Measurements from ENCODE around the gene TMEM121. TPM values are rescaled to one million over a fixed set of nuclear protein-coding genes. Genes with fewer than 3 reads are reported as not detected.

The TMEM121 gene
- total RNA-seq, 2 experiments from 2014 or later = 9.7 to 10.2 TPM

- intact Hi-C loops (cut with micrococcal nuclease) = no loop called here
- no peaks in the 10 kb centered on the region for H3K27me3 Mint-ChIP-seq
- no peaks in the 10 kb centered on the region for H3K9me3 Mint-ChIP-seq
- H3K36me3 Mint-ChIP-seq = no peaks in the 10 kb centered on the region
- H3K4me3 Mint-ChIP-seq = no peak overlapping the region
- no peak overlapping the region for H3K27ac Mint-ChIP-seq
- H3K4me1 Mint-ChIP-seq (ENCODE audit: low read depth) = no peaks in the 10 kb centered on the region
- ChIA-PET CTCF (interaction anchor here (1.4 kb wide), 1 partner anchor 10 kb away, joined by 3 read pairs; no protein-coding TSS in a partner anchor), POLR2A (interaction anchor here (0.8 kb wide), 1 partner anchor 10 kb away, joined by 3 read pairs; no protein-coding TSS in a partner anchor)
- DNase-seq = no peak
These were observed 24.7 kb upstream of the TMEM121 start for GRCh38 chr14:105501504-105502291.

- no peaks in the 10 kb centered on the region for H3K36me3 Mint-ChIP-seq
- no peaks in the 10 kb centered on the region for H3K4me1 Mint-ChIP-seq (ENCODE audit: low read depth)
- H3K9me3 Mint-ChIP-seq = no peaks in the 10 kb centered on the region
- no peak overlapping the region for H3K27ac Mint-ChIP-seq
- no peak for DNase-seq
- intact Hi-C loops (cut with micrococcal nuclease) = no loop called here
- CTCF ChIA-PET = no interaction called here
- H3K4me3 Mint-ChIP-seq = no peak overlapping the region
- POLR2A ChIA-PET = no interaction called here
- H3K27me3 Mint-ChIP-seq = peaks cover 2% of the 10 kb centered on the region
These were observed 23.7 kb upstream of the TMEM121 start for GRCh38 chr14:105502446-105503295.

- H3K4me3 Mint-ChIP-seq = no peak overlapping the region
These were observed 23.1 kb upstream of the TMEM121 start for GRCh38 chr14:105503296-105503640.

GRCh38 chr14:105503935-105504692 is 22.3 kb upstream of the TMEM121 start:
- no peaks in the 10 kb centered on the region for H3K4me1 Mint-ChIP-seq (ENCODE audit: low read depth)
- H3K27me3 Mint-ChIP-seq = peaks cover 11% of the 10 kb centered on the region
- no peak overlapping the region for H3K4me3 Mint-ChIP-seq
- no peaks in the 10 kb centered on the region for H3K36me3 Mint-ChIP-seq
- no peak for DNase-seq
- intact Hi-C loops (cut with micrococcal nuclease) = no loop called here
- H3K27ac Mint-ChIP-seq = no peak overlapping the region
- CTCF ChIA-PET = no interaction called here
- no peaks in the 10 kb centered on the region for H3K9me3 Mint-ChIP-seq
- POLR2A ChIA-PET = no interaction called here

More at GRCh38 chr14:105503296-105503640, 23.1 kb upstream of the TMEM121 start:
- no peak overlapping the region for H3K27ac Mint-ChIP-seq
- peaks cover 6% of the 10 kb centered on the region for H3K27me3 Mint-ChIP-seq
- H3K4me1 Mint-ChIP-seq (ENCODE audit: low read depth) = no peaks in the 10 kb centered on the region
- H3K36me3 Mint-ChIP-seq = no peaks in the 10 kb centered on the region
- DNase-seq = no peak
- H3K9me3 Mint-ChIP-seq = no peaks in the 10 kb centered on the region
- ChIA-PET POLR2A (no interaction called here), CTCF (no interaction called here)
- intact Hi-C loops (cut with micrococcal nuclease) = no loop called here

GRCh38 chr14:105505101-105505500 is 21.3 kb upstream of the TMEM121 start:
- no peaks in the 10 kb centered on the region for H3K4me1 Mint-ChIP-seq (ENCODE audit: low read depth)
- intact Hi-C loops (cut with micrococcal nuclease) = no loop called here
- ChIA-PET CTCF (no interaction called here), POLR2A (no interaction called here)
- H3K9me3 Mint-ChIP-seq = no peaks in the 10 kb centered on the region
- no peaks in the 10 kb centered on the region for H3K36me3 Mint-ChIP-seq
- no peak for DNase-seq
- H3K27me3 Mint-ChIP-seq = peaks cover 11% of the 10 kb centered on the region
- H3K4me3 Mint-ChIP-seq = no peak overlapping the region
- no peak overlapping the region for H3K27ac Mint-ChIP-seq

GRCh38 chr14:105507247-105507646 is 19.1 kb upstream of the TMEM121 start:
- Mint-ChIP-seq H3K27me3 (peaks cover 22% of the 10 kb centered on the region), H3K9me3 (no peaks in the 10 kb centered on the region), H3K36me3 (no peaks in the 10 kb centered on the region), H3K4me3 (no peak overlapping the region), H3K27ac (no peak overlapping the region), H3K4me1 (ENCODE audit: low read depth) (no peaks in the 10 kb centered on the region)
- DNase-seq = no peak
- CTCF ChIA-PET = interaction anchor here (0.6 to 1.5 kb wide), 5 partner anchors 17 to 309 kb away, joined by 3 to 6 read pairs (median 3); no protein-coding TSS in a partner anchor
- intact Hi-C loops (cut with micrococcal nuclease) = no loop called here
- POLR2A ChIA-PET = interaction anchor here (0.6 to 0.8 kb wide), 3 partner anchors 15 to 107 kb away, joined by 3 to 4 read pairs (median 4); no protein-coding TSS in a partner anchor

GRCh38 chr14:105508069-105508468 is 18.3 kb upstream of the TMEM121 start:
- Mint-ChIP-seq H3K9me3 (no peaks in the 10 kb centered on the region), H3K4me3 (no peak overlapping the region), H3K27me3 (peaks cover 25% of the 10 kb centered on the region), H3K4me1 (ENCODE audit: low read depth) (no peaks in the 10 kb centered on the region), H3K36me3 (no peaks in the 10 kb centered on the region), H3K27ac (no peak overlapping the region)
- no peak for DNase-seq
- CTCF ChIA-PET = interaction anchor here (0.7 to 1.0 kb wide), 3 partner anchors 18 to 29 kb away, joined by 3 to 6 read pairs (median 3); no protein-coding TSS in a partner anchor
- POLR2A ChIA-PET = no interaction called here
- intact Hi-C loops (cut with micrococcal nuclease) = no loop called here

GRCh38 chr14:105508601-105509000 is 17.8 kb upstream of the TMEM121 start:
- H3K27me3 Mint-ChIP-seq = peaks cover 25% of the 10 kb centered on the region
- ChIA-PET POLR2A (no interaction called here), CTCF (no interaction called here)
- no peak for DNase-seq
- H3K36me3 Mint-ChIP-seq = no peaks in the 10 kb centered on the region
- intact Hi-C loops (cut with micrococcal nuclease) = no loop called here
- H3K4me3 Mint-ChIP-seq = no peak overlapping the region
- no peaks in the 10 kb centered on the region for H3K4me1 Mint-ChIP-seq (ENCODE audit: low read depth)
- H3K9me3 Mint-ChIP-seq = no peaks in the 10 kb centered on the region
- H3K27ac Mint-ChIP-seq = no peak overlapping the region

- intact Hi-C loops (cut with micrococcal nuclease) = no loop called here
- Mint-ChIP-seq H3K36me3 (peaks cover 2% of the 10 kb centered on the region), H3K9me3 (no peaks in the 10 kb centered on the region), H3K4me3 (no peak overlapping the region), H3K27me3 (peaks cover 33% of the 10 kb centered on the region), H3K27ac (no peak overlapping the region), H3K4me1 (ENCODE audit: low read depth) (no peaks in the 10 kb centered on the region)
- ChIA-PET POLR2A (no interaction called here), CTCF (interaction anchor here (1.2 to 1.3 kb wide), 2 partner anchors 36 to 147 kb away, joined by 3 to 4 read pairs; no protein-coding TSS in a partner anchor)
- DNase-seq = no peak
These were observed 9.3 kb upstream of the TMEM121 start for GRCh38 chr14:105517096-105517495.

GRCh38 chr14:105519946-105520698 is 6.3 kb upstream of the TMEM121 start:
- POLR2A ChIA-PET = no interaction called here
- Mint-ChIP-seq H3K27me3 (peaks cover 26% of the 10 kb centered on the region), H3K9me3 (no peaks in the 10 kb centered on the region), H3K4me3 (no peak overlapping the region), H3K27ac (no peak overlapping the region), H3K4me1 (ENCODE audit: low read depth) (no peaks in the 10 kb centered on the region), H3K36me3 (no peaks in the 10 kb centered on the region)
- intact Hi-C loops (cut with micrococcal nuclease) = loop anchor here (10.0 kb wide), 1 partner anchor 45 kb away; the partner anchor contains the start of gene CRIP2
- no peak for DNase-seq
- CTCF ChIA-PET = interaction anchor here (0.6 kb wide), 1 partner anchor 425 kb away, joined by 4 read pairs; no protein-coding TSS in a partner anchor

- H3K9me3 Mint-ChIP-seq = no peaks in the 10 kb centered on the region
- no peak overlapping the region for H3K27ac Mint-ChIP-seq
- DNase-seq = no peak
- H3K4me3 Mint-ChIP-seq = no peak overlapping the region
- peaks cover 4% of the 10 kb centered on the region for H3K27me3 Mint-ChIP-seq
- H3K36me3 Mint-ChIP-seq = no peaks in the 10 kb centered on the region
- ChIA-PET CTCF (no interaction called here), POLR2A (no interaction called here)
- intact Hi-C loops (cut with micrococcal nuclease) = loop anchor here (10.0 kb wide), 1 partner anchor 51 kb away; the partner anchor contains the start of gene CRIP2
- H3K4me1 Mint-ChIP-seq (ENCODE audit: low read depth) = peaks cover 16% of the 10 kb centered on the region
These were observed 1.1 kb upstream of the TMEM121 start for GRCh38 chr14:105525326-105525725.
